H1 (cell line): Measurements from ENCODE around the gene SLC11A1. TPM values are rescaled to one million over a fixed set of nuclear protein-coding genes. Genes with fewer than 3 reads are reported as not detected.

Experiments used
- CTCF ChIA-PET: fragments of 300-600 bp; sonication (Branson Sonifier 250); formaldehyde crosslinking; loops from one replicate; lab custom pipeline; 2021; ENCODE audit not compliant: partially characterized antibody; lab: Charles Lee
- POLR2A ChIA-PET: fragments of 300-600 bp; sonication (Branson Sonifier 250); formaldehyde crosslinking; loops from one replicate; lab custom pipeline; 2021; ENCODE audit warnings: inconsistent platforms; ENCODE audit not compliant: partially characterized antibody; lab: Charles Lee
- DNase-seq, 2 experiments: peaks; one replicate each; pipeline versions ENCODE4 v3.0.0 to v3.0.0-alpha.2; 2010 to 2022; ENCODE audit warnings: low spot score in 2 of 2, low read depth in 1 of 2, mixed read lengths in 1 of 2
- FAIRE-seq: peaks from 2 replicates; lab custom pipeline; 2011; peaks lifted over from hg19 to GRCh38; lab: Jason Lieb, UNC
- H2AFZ ChIP-seq: 2 replicates; pipeline ENCODE4 v1.8.1; 2012; ENCODE audit warnings: low read length, inconsistent platforms
- H2AK5ac ChIP-seq: 2 replicates; pipeline ENCODE4 v1.6.1; 2013; ENCODE audit warnings: low read depth, low read length
- H2BK120ac ChIP-seq: replicated peaks from 2 replicates; pipeline ENCODE3; 2013; ENCODE audit warnings: low read depth, low read length, inconsistent platforms
- H2BK12ac ChIP-seq: 2 replicates; pipeline ENCODE4 v1.6.1; 2013; ENCODE audit warnings: low read depth, low read length
- H2BK15ac ChIP-seq: 2 replicates; pipeline ENCODE4 v1.6.1; 2013; ENCODE audit warnings: low read length
- H2BK20ac ChIP-seq: 2 replicates; pipeline ENCODE4 v1.6.1; 2013; ENCODE audit warnings: low read length
- H2BK5ac ChIP-seq: 2 replicates; pipeline ENCODE4 v1.6.1; 2013; ENCODE audit warnings: low read depth, low read length
- H3K14ac ChIP-seq: 2 replicates; pipeline ENCODE4 v1.6.1; 2013; ENCODE audit warnings: inconsistent platforms; ENCODE audit not compliant: insufficient read length
- H3K18ac ChIP-seq: 2 replicates; pipeline ENCODE4 v1.6.1; 2013; ENCODE audit warnings: low read length; ENCODE audit errors: extremely low read depth
- H3K23ac ChIP-seq: 2 replicates; pipeline ENCODE4 v1.6.1; 2013; ENCODE audit warnings: inconsistent platforms; ENCODE audit not compliant: insufficient read length
- H3K23me2 ChIP-seq: 2 replicates; pipeline ENCODE4 v1.6.1; 2013; ENCODE audit warnings: low read depth, low read length
- H3K27ac ChIP-seq: 2 replicates; pipeline ENCODE4 v1.6.1; 2011; ENCODE audit warnings: low read depth, low read length, inconsistent platforms
- H3K27me3 ChIP-seq, 4 experiments: replicated peaks in 1 of 4; 1 replicate in 1 of 4; 2 replicates in 3 of 4; pipeline versions ENCODE4 v1.6.1 to v1.8.1; 2011 to 2013; ENCODE audit warnings: low read length in 3 of 4, mild to moderate bottlenecking in 3 of 4, inconsistent platforms in 2 of 4, mixed read lengths in 2 of 4, moderate library complexity in 1 of 4; ENCODE audit not compliant: control insufficient read depth in 3 of 4, insufficient read depth in 3 of 4; ENCODE audit errors: extremely low read depth in 1 of 4
- H3K36me3 ChIP-seq, 4 experiments: 2 replicates each; pipeline versions ENCODE4 v1.6.1 to v1.8.1; 2011 to 2013; ENCODE audit warnings: mild to moderate bottlenecking in 4 of 4, low read length in 3 of 4, moderate library complexity in 2 of 4, control low read depth in 1 of 4, inconsistent platforms in 1 of 4; ENCODE audit not compliant: insufficient read depth in 4 of 4, control insufficient read depth in 2 of 4
- H3K4ac ChIP-seq: replicated peaks from 2 replicates; pipeline ENCODE3; 2013; ENCODE audit warnings: low read length, low read depth, mixed read lengths, inconsistent platforms; ENCODE audit not compliant: insufficient read length
- H3K4me1 ChIP-seq, 4 experiments: replicated peaks in 1 of 4; 1 replicate in 1 of 4; 2 replicates in 3 of 4; pipeline versions ENCODE4 v1.6.1 to v1.8.1; 2011 to 2013; ENCODE audit warnings: low read length in 3 of 4, inconsistent platforms in 2 of 4, mixed read lengths in 1 of 4; ENCODE audit not compliant: insufficient read depth in 4 of 4, control insufficient read depth in 3 of 4
- H3K4me2 ChIP-seq, 2 experiments: 2 replicates each; pipeline versions ENCODE4 v1.6.1 to v1.8.1; 2011 to 2013; ENCODE audit warnings: low read depth in 2 of 2, low read length in 2 of 2, control low read depth in 1 of 2, inconsistent platforms in 1 of 2, mild to moderate bottlenecking in 1 of 2; ENCODE audit not compliant: insufficient read depth in 1 of 2
- H3K4me3 ChIP-seq, 4 experiments: fragments of 200-600, 300-600 bp in 1 of 4; sonication (generic), shearing (Covaris generic), sonication (Bioruptor Twin) in 1 of 4; 2 replicates each; pipeline versions ENCODE4 v1.5.1 to v1.8.1; 2011 to 2016; ENCODE audit warnings: low read length in 4 of 4, low read depth in 3 of 4, control low read depth in 2 of 4, inconsistent platforms in 2 of 4, mild to moderate bottlenecking in 2 of 4, mixed read lengths in 1 of 4, moderate library complexity in 1 of 4; ENCODE audit not compliant: insufficient read depth in 2 of 4; ENCODE audit errors: extremely low read depth in 1 of 4
- H3K56ac ChIP-seq: replicated peaks from 2 replicates; pipeline ENCODE3; 2013; ENCODE audit warnings: low read depth, mild to moderate bottlenecking, mixed read lengths, low read length, inconsistent platforms; ENCODE audit not compliant: insufficient read length
- H3K79me1 ChIP-seq: 2 replicates; pipeline ENCODE4 v1.6.1; 2013; ENCODE audit warnings: low read depth, low read length, control low read depth
- H3K79me2 ChIP-seq, 2 experiments: 2 replicates each; pipeline versions ENCODE4 v1.6.1 to v1.8.1; 2012 to 2013; ENCODE audit warnings: low read length in 2 of 2, mild to moderate bottlenecking in 2 of 2, inconsistent platforms in 1 of 2; ENCODE audit not compliant: insufficient read depth in 2 of 2, control insufficient read depth in 1 of 2
- H3K9ac ChIP-seq, 4 experiments: replicated peaks in 1 of 4; 1 replicate in 1 of 4; 2 replicates in 3 of 4; pipeline versions ENCODE4 v1.6.1 to v1.8.1; 2011 to 2013; ENCODE audit warnings: low read depth in 3 of 4, low read length in 3 of 4, control low read depth in 2 of 4, mild to moderate bottlenecking in 2 of 4, moderate library complexity in 2 of 4, inconsistent platforms in 1 of 4; ENCODE audit errors: extremely low read depth in 1 of 4
- H3K9me3 ChIP-seq, 2 experiments: 2 replicates each; pipeline versions ENCODE4 v1.6.1 to v1.8.1; 2012 to 2013; ENCODE audit warnings: mild to moderate bottlenecking in 2 of 2, moderate library complexity in 2 of 2, control low read depth in 1 of 2, inconsistent platforms in 1 of 2, low read depth in 1 of 2, low read length in 1 of 2, mixed read lengths in 1 of 2; ENCODE audit not compliant: insufficient read depth in 2 of 2
- H4K20me1 ChIP-seq, 2 experiments: replicated peaks in 1 of 2; 2 replicates each; pipeline versions ENCODE3 to v1.8.1; 2011 to 2013; ENCODE audit warnings: inconsistent platforms in 2 of 2, low read length in 2 of 2, mild to moderate bottlenecking in 1 of 2; ENCODE audit not compliant: insufficient read depth in 2 of 2, control insufficient read depth in 1 of 2
- H4K5ac ChIP-seq: 2 replicates; pipeline ENCODE4 v1.6.1; 2013; ENCODE audit warnings: low read length, low read depth, mixed read lengths, inconsistent platforms; ENCODE audit not compliant: insufficient read length
- H4K8ac ChIP-seq: 2 replicates; pipeline ENCODE4 v1.8.0; 2013; ENCODE audit warnings: mild to moderate bottlenecking, moderate library complexity, low read length, inconsistent platforms; ENCODE audit not compliant: insufficient read depth; ENCODE audit errors: extremely low read depth
- H4K91ac ChIP-seq: replicated peaks from 2 replicates; pipeline ENCODE3; 2013; ENCODE audit warnings: low read length, mixed read lengths, inconsistent platforms; ENCODE audit not compliant: insufficient read length
- POLR2AphosphoS5 ChIP-seq: IDR thresholded peaks from 2 replicates; pipeline ENCODE4 v1.6.1; 2011; ENCODE audit warnings: low read depth, low read length
- YY1 ChIP-seq: IDR thresholded peaks from 2 replicates; pipeline ENCODE4 v1.6.1; 2011; ENCODE audit warnings: low read depth, mild to moderate bottlenecking, low read length
- WGBS, 2 experiments: shearing (Covaris generic) in 1 of 2; methylation state at CpG; one replicate each; pipeline versions ENCODE4 v1.1.6 to v1.1.7; 2013 to 2015; ENCODE audit warnings: low lambda C conversion rate in 2 of 2, mixed read lengths in 2 of 2, inconsistent platforms in 1 of 2, low coverage in 1 of 2, missing lambda C conversion rate in 1 of 2; ENCODE audit not compliant: insufficient replicate concordance in 2 of 2, insufficient coverage in 1 of 2, insufficient read length in 1 of 2; ENCODE audit errors: extremely low coverage in 1 of 2, missing lambda C conversion rate in 1 of 2; 5-methylcytosine and 5-hydroxymethylcytosine counted together
- polyA plus RNA-seq, 7 experiments: library from polyadenylated mRNA; depleted of rRNA in 3 of 7; stranded (reverse) in 5 of 7; unstranded in 2 of 7; fragments of >200 nt in 5 of 7; fragments of 200-250 nt in 2 of 7; gene quantifications; 1 replicate in 5 of 7; 2 replicates in 1 of 7; 4 replicates in 1 of 7; pipeline versions ENCODE4 v1.2.1 to v1.2.3, GENCODE V29; 2011 to 2013; ENCODE audit warnings: missing spikeins in 2 of 7, mixed read lengths in 2 of 7
- total RNA-seq: library from RNA; stranded (reverse); fragmentation: NEBNext Ultra II Directional; extraction: Animal tissue kit (Norgen Biotek cat#: 25700); gene quantifications from 2 replicates; pipeline ENCODE4 v1.2.1, GENCODE V29; 2021

SLC11A1 gene
- total and polyA plus RNA-seq, 2 of the 8 experiments (the other 6 are each of a cell fraction or from before 2014, with no cell fraction given) = 0.20 to 0.43 TPM

DNA sequence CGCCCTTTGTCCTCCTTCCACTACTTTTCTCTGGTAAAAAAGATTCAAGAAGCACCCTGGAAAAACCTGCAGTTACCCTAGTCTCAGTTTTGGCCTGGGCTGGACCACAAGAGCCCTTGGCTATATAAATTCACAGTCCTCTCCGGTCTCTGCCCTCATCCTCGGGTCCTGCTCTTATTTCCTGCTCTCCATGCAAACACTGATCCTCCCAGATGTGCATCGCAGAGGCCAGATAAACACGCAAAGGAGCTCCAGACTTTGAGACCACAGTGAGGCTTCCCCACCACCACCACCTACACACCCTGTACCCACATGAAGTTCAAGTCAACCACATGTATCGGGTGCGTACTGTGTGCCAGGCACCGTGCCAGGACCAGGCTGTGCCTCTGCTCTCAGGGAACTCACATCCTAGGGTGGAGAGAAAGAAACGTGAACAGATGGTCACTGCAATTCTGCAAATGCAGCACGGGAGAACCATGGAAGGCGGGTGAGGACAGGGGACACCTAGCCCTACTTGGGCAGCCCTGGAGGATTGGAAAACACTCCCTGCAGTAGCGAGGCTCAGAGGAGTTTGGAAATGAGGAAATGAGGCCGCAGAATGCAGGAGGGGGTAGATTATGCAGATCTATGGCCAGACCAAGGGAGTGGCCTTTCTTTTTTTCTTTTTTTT is 25.0 kb downstream of the SLC11A1 start:
- WGBS, 2 experiments = 64% methylated on average over 13 of the region's 13 CpGs; no CpG with 5 or more reads in 1 of the 2 experiments
- no peaks in the 10 kb centered on the region for H3K79me2 ChIP-seq
- H3K9ac ChIP-seq = peak overlapping the region in 2 of 4 experiments; percentile 55 to 62; a peak in 5 of 7 replicates
- DNase-seq (no peak), FAIRE-seq (no peak)
- H3K14ac ChIP-seq = no peak overlapping the region
- peak overlapping the region; percentile 91 for H2BK12ac ChIP-seq
- H2BK20ac ChIP-seq = peak overlapping the region; percentile 15; the same call in 1 of the 2 replicates
- H3K36me3 ChIP-seq = peaks cover 0 to 11% (median 4%) of the 10 kb centered on the region in 4 experiments; a peak in 2 of 8 replicates
- H3K56ac ChIP-seq = peak overlapping the region; percentile 80
- no peak overlapping the region for H3K23ac ChIP-seq
- H2BK15ac ChIP-seq = peak overlapping the region; percentile 72; the same call in 1 of the 2 replicates
- peak overlapping the region; percentile 74 to 88 for H3K4me2 ChIP-seq
- peak overlapping the region; percentile 83 for H2AFZ ChIP-seq
- peak overlapping the region; percentile 93 for H3K18ac ChIP-seq
- peak overlapping the region; percentile 95 for H4K91ac ChIP-seq
- H4K5ac ChIP-seq = peak overlapping the region; percentile 93
- H3K9me3 ChIP-seq = no peaks in the 10 kb centered on the region
- H2AK5ac ChIP-seq = peak overlapping the region; percentile 67; the same call in 1 of the 2 replicates
- no peaks in the 10 kb centered on the region for H3K79me1 ChIP-seq
- peaks cover 3% of the 10 kb centered on the region for H3K23me2 ChIP-seq
- peaks cover 12 to 25% (median 19%) of the 10 kb centered on the region in 4 experiments for H3K4me1 ChIP-seq
- ChIA-PET POLR2A (interaction anchor here (0.6 to 5.5 kb wide), 7 partner anchors 12 to 184 kb away, joined by 3 to 35 read pairs (median 4); partner anchors contain the start of gene VIL1), CTCF (interaction anchor here (0.6 to 3.6 kb wide), 11 partner anchors 10 to 128 kb away, joined by 3 to 13 read pairs (median 4); no protein-coding TSS in a partner anchor)
- peak overlapping the region; percentile 72 for H2BK5ac ChIP-seq
- peak overlapping the region; percentile 43; the same call in 1 of the 2 replicates for H3K27ac ChIP-seq
- peak overlapping the region; percentile 52 for H2BK120ac ChIP-seq
- peak overlapping the region; percentile 97 for H4K8ac ChIP-seq
- H4K20me1 ChIP-seq = no peaks in the 10 kb centered on the region
- peak overlapping the region; percentile 86 for H3K4ac ChIP-seq
- no peak for TF ChIP-seq YY1
- TF ChIP-seq POLR2AphosphoS5 = peak; percentile 22; the same call in 1 of the 2 replicates
- peak overlapping the region; percentile 29 to 62 (median 46) for H3K4me3 ChIP-seq
- no peaks in the 10 kb centered on the region for H3K27me3 ChIP-seq
